GM12891 (cell line): Measurements from ENCODE around the gene DCAF4.

ENCODE experiments used
- POLR2A ChIP-seq: IDR thresholded peaks from 2 replicates; pipeline ENCODE4 v1.6.1; 2011; ENCODE audit warnings: low read depth, low read length, control low read depth
- POLR2AphosphoS5 ChIP-seq: IDR thresholded peaks from 2 replicates; pipeline ENCODE4 v1.6.1; 2011; ENCODE audit warnings: low read depth, low read length, control low read depth
- POU2F2 ChIP-seq: IDR thresholded peaks from 2 replicates; pipeline ENCODE4 v1.6.1; 2011; ENCODE audit warnings: low read depth, mild to moderate bottlenecking, control low read depth, low read length, moderate library complexity
- SPI1 ChIP-seq: IDR thresholded peaks from 2 replicates; pipeline ENCODE4 v1.6.1; 2011; ENCODE audit warnings: low read depth, low read length, control low read depth
- TAF1 ChIP-seq: IDR thresholded peaks from 2 replicates; pipeline ENCODE4 v1.6.1; 2011; ENCODE audit warnings: low read depth, low read length, control low read depth

GRCh38 chr14:72883109-72883508 is 43.2 kb upstream of the DCAF4 start:
- TF ChIP-seq POLR2A: no peak
- TF ChIP-seq TAF1: no peak
- no peak for TF ChIP-seq SPI1
- no peak for TF ChIP-seq POLR2AphosphoS5
- no peak for TF ChIP-seq POU2F2
